Naive thymus-derived CD4-positive, alpha-beta T cell (primary cell): ENCODE measurements around the gene CCDC57. TPM values are rescaled to one million over a fixed set of nuclear protein-coding genes. Genes with fewer than 3 reads are reported as not detected.
"Not testable (repeated sequence)": the region's sequence is repeated elsewhere in the genome, so short reads cannot be mapped to it uniquely, and the experiment has no call there.

Experiments
- ATAC-seq: fragments of 150-1000 bp; cut with Tn5 transposase; 2 replicates; pipeline ENCODE4 v1.10.0; 2021; ENCODE audit warnings: mild to moderate bottlenecking, moderate library complexity
- CTCF ChIA-PET: fragments of 350-600 bp; sonication (Branson Sonifier 250); formaldehyde crosslinking; loops from one replicate; lab custom pipeline; 2021; ENCODE audit warnings: antibody characterized with exemption; lab: Charles Lee
- POLR2A ChIA-PET: fragments of 350-600 bp; sonication (Branson Sonifier 250); formaldehyde crosslinking; loops from one replicate; lab custom pipeline; 2021; ENCODE audit warnings: antibody characterized with exemption, inconsistent platforms; lab: Charles Lee
- DNase-seq, 9 donors: peaks; one replicate each; pipeline versions ENCODE4 v3.0.0 to v3.0.0-alpha.2; 2020 to 2022; ENCODE audit warnings: mixed read lengths in 1 of 9
- H3K27ac ChIP-seq: one replicate; pipeline ENCODE4 v1.7.0; 2013; ENCODE audit warnings: mild to moderate bottlenecking, low read depth, low read length, moderate library complexity
- H3K27me3 ChIP-seq, 2 donors: one replicate each; pipeline ENCODE4 v1.7.0; 2013; ENCODE audit warnings: low read length in 2 of 2, mild to moderate bottlenecking in 2 of 2, moderate library complexity in 2 of 2; ENCODE audit not compliant: control insufficient read depth in 2 of 2, insufficient read depth in 2 of 2
- H3K36me3 ChIP-seq, 3 experiments: 1 replicate in 2 of 3; 2 replicates in 1 of 3; pipeline ENCODE4 v1.7.0; 2013; ENCODE audit warnings: low read length in 3 of 3, mild to moderate bottlenecking in 3 of 3, moderate library complexity in 1 of 3; ENCODE audit not compliant: insufficient read depth in 3 of 3, control insufficient read depth in 2 of 3
- H3K4me1 ChIP-seq, 2 donors: one replicate each; pipeline ENCODE4 v1.7.0; 2013; ENCODE audit warnings: low read length in 2 of 2, mild to moderate bottlenecking in 2 of 2, moderate library complexity in 1 of 2; ENCODE audit not compliant: control insufficient read depth in 2 of 2, insufficient read depth in 2 of 2
- H3K4me3 ChIP-seq: 2 replicates; pipeline ENCODE4 v1.7.0; 2013; ENCODE audit warnings: mild to moderate bottlenecking, low read length
- H3K9me3 ChIP-seq, 3 experiments: 1 replicate in 2 of 3; 2 replicates in 1 of 3; pipeline ENCODE4 v1.7.0; 2013; ENCODE audit warnings: low read length in 3 of 3; ENCODE audit not compliant: control insufficient read depth in 2 of 3
- H3K27ac Mint-ChIP-seq, 9 donors: one replicate each; pipeline ENCODE4 v1.8.0; 2020 to 2022; ENCODE audit warnings: mixed read lengths in 9 of 9, mild to moderate bottlenecking in 8 of 9, moderate library complexity in 5 of 9, inconsistent platforms in 2 of 9
- H3K27me3 Mint-ChIP-seq, 5 donors: one replicate each; pipeline ENCODE4 v1.8.0; 2021 to 2022; ENCODE audit warnings: mixed read lengths in 5 of 5, mild to moderate bottlenecking in 1 of 5
- H3K36me3 Mint-ChIP-seq, 5 donors: one replicate each; pipeline ENCODE4 v1.8.0; 2020 to 2022; ENCODE audit warnings: mixed read lengths in 5 of 5, mild to moderate bottlenecking in 3 of 5, inconsistent platforms in 1 of 5
- H3K4me1 Mint-ChIP-seq, 7 donors: one replicate each; pipeline ENCODE4 v1.8.0; 2020 to 2022; ENCODE audit warnings: mixed read lengths in 7 of 7, mild to moderate bottlenecking in 3 of 7, inconsistent platforms in 1 of 7
- H3K4me3 Mint-ChIP-seq, 10 donors: one replicate each; pipeline ENCODE4 v1.8.0; 2020 to 2022; ENCODE audit warnings: mild to moderate bottlenecking in 10 of 10, mixed read lengths in 10 of 10, moderate library complexity in 6 of 10, inconsistent platforms in 2 of 10
- H3K9me3 Mint-ChIP-seq, 11 donors: one replicate each; pipeline ENCODE4 v1.8.0; 2020 to 2022; ENCODE audit warnings: mixed read lengths in 11 of 11, mild to moderate bottlenecking in 4 of 11, inconsistent platforms in 1 of 11, moderate library complexity in 1 of 11
- intact Hi-C, 2 donors: fragments of 100-400 bp; cut with micrococcal nuclease; formaldehyde crosslinking; loops; one replicate each; pipeline ENCODE4 v1.15.1; 2023
- polyA plus RNA-seq, 2 donors: library from polyadenylated mRNA; unstranded; fragments of 300-500 nt; fragmentation: Illumina TruSeq; gene quantifications; one replicate each; pipeline ENCODE4 v1.2.3, GENCODE V29; 2021
- total RNA-seq, 6 experiments: library from RNA in 5 of 6; stranded (reverse) in 5 of 6; gene quantifications; 1 replicate in 5 of 6; 2 replicates in 1 of 6; pipeline ENCODE4 v1.2.3 and lab custom pipeline; 2021 to 2026

The CCDC57 gene
- total and polyA plus RNA-seq, 7 experiments from 2014 or later = 32.1 to 127 (median 92.1) TPM

DNA sequence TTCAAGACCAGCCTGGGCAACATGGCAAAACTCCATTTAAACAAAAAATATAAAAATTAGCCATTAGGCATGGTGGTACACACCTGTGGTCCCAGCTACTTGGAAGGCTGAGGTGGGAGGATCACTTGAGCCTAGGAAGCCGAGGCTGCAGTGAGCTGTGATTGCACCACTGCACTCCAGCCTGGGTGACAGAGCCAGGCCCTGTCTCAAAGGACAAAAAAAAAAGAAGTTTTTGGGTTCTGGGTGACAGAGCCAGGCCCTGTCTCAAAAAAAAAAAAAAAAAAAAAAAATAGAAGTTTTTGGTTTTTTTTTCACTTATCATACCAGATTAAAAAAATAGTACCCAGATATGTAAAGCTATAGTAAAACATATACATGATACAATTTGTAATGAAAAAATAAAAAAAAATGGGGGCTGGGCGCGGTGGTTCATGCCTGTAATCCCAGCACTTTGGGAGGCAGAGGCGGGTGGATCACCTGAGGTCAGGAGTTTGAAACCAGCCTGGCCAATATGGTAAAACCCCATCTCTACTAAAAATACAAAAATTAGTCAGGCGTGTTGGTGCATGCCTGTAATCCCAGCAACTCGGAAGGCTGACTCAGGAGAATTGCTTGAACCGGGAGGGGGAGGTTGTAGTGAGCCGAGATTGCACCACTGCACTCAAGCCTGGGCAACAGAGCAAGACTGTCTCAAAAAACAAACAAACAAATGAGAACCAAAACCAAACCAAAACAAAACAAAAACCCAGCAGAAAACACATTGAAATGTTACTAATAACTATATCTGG, 79.3 kb downstream of the CCDC57 start:
- H3K36me3 ChIP-seq, H3K9me3 ChIP-seq, H3K36me3 Mint-ChIP-seq, H3K27ac ChIP-seq, H3K4me3 ChIP-seq, H3K4me3 Mint-ChIP-seq, H3K27me3 ChIP-seq, H3K9me3 Mint-ChIP-seq, ATAC-seq, intact Hi-C loops, H3K27me3 Mint-ChIP-seq, DNase-seq: not testable (repeated sequence)
- CTCF ChIA-PET = interaction anchor here (1.3 kb wide), 1 partner anchor 22 kb away, joined by 3 read pairs; no protein-coding TSS in a partner anchor
- peaks cover 4 to 16% of the 10 kb centered on the region in 2 donors for H3K4me1 ChIP-seq
- H3K4me1 Mint-ChIP-seq = peaks cover 5 to 26% (median 19%) of the 10 kb centered on the region in 7 donors
- POLR2A ChIA-PET = interaction anchor here (0.7 kb wide), 1 partner anchor 563 kb away, joined by 7 read pairs; no protein-coding TSS in a partner anchor
- H3K27ac Mint-ChIP-seq = peak overlapping the region in 2 of 9 donors; percentile 17 to 63

GRCh38 chr17:82129095-82129494, 83.5 kb downstream of the CCDC57 start:
- peak overlapping the region in 8 of 9 donors; percentile 93 to 100 (median 98) for H3K27ac Mint-ChIP-seq
- H3K9me3 ChIP-seq = no peaks in the 10 kb centered on the region
- intact Hi-C loops = loop anchor here in 1 of 2 donors (10.0 kb wide), 1 partner anchor 86 kb away; the partner anchor contains the start of gene CCDC57
- no peaks in the 10 kb centered on the region for H3K36me3 ChIP-seq
- peaks cover 0 to 8% (median 3%) of the 10 kb centered on the region in 5 donors for H3K36me3 Mint-ChIP-seq
- peak overlapping the region in 3 of 10 donors; percentile 31 to 78 (median 78) for H3K4me3 Mint-ChIP-seq
- ATAC-seq = no peak
- H3K4me1 Mint-ChIP-seq = peaks cover 18 to 64% (median 45%) of the 10 kb centered on the region in 7 donors
- no peak overlapping the region for H3K4me3 ChIP-seq
- CTCF ChIA-PET = no interaction called here
- no peaks in the 10 kb centered on the region for H3K27me3 ChIP-seq
- POLR2A ChIA-PET = no interaction called here
- no peaks in the 10 kb centered on the region for H3K27me3 Mint-ChIP-seq
- peaks cover 0 to 4% (median 0%) of the 10 kb centered on the region in 11 donors for H3K9me3 Mint-ChIP-seq
- peak overlapping the region; percentile 97 for H3K27ac ChIP-seq
- no peak for DNase-seq
- peaks cover 36 to 54% of the 10 kb centered on the region in 2 donors for H3K4me1 ChIP-seq

GRCh38 chr17:82128287-82128686, 84.4 kb downstream of the CCDC57 start:
- intact Hi-C loops = loop anchor here in 1 of 2 donors (10.0 kb wide), 1 partner anchor 87 kb away; the partner anchor contains the start of gene CCDC57
- Mint-ChIP-seq H3K4me3 (peak overlapping the region in 8 of 10 donors; percentile 8 to 87 (median 80)), H3K27ac (peak overlapping the region in 8 of 9 donors; percentile 93 to 100 (median 98)), H3K27me3 (no peaks in the 10 kb centered on the region), H3K36me3 (peaks cover 0 to 12% (median 3%) of the 10 kb centered on the region in 5 donors), H3K4me1 (peaks cover 25 to 72% (median 53%) of the 10 kb centered on the region in 7 donors), H3K9me3 (peaks cover 0 to 5% (median 0%) of the 10 kb centered on the region in 11 donors)
- Histone ChIP-seq H3K4me3 (no peak overlapping the region), H3K27me3 (no peaks in the 10 kb centered on the region), H3K4me1 (peaks cover 36 to 62% of the 10 kb centered on the region in 2 donors), H3K9me3 (no peaks in the 10 kb centered on the region), H3K36me3 (no peaks in the 10 kb centered on the region), H3K27ac (peak overlapping the region; percentile 97)
- POLR2A ChIA-PET = interaction anchor here (0.6 to 3.2 kb wide), 6 partner anchors 8 to 446 kb away, joined by 3 to 28 read pairs (median 6); partner anchors contain the start of genes DUS1L and FASN
- DNase-seq = peak in 1 of 9 donors; percentile 44
- ATAC-seq = no peak
- CTCF ChIA-PET = interaction anchor here (1.5 to 2.3 kb wide), 4 partner anchors 22 to 30 kb away, joined by 4 to 12 read pairs (median 10); partner anchors contain the start of gene FASN

DNA sequence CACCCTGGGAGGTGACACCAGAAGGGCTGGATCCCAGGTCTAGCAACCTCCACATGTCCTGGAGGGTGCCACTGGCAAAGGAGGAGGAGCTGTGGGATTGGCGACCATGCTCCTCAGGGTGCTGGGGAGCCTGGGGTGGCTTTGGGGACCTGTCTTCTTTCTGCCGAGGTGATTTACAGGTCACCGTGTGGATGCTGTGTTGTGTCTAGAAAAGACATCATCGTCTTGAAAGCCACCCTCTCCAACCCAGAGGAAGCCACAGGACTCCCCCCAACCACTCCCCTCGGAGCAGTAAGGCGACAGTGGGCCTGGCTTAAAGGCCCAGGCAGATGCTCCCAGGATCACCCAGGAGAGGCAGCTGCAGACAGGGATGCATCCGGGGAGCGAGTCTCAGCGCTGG, 84.9 kb downstream of the CCDC57 start:
- no peaks in the 10 kb centered on the region for H3K27me3 Mint-ChIP-seq
- H3K4me3 Mint-ChIP-seq = peak overlapping the region; percentile 71 to 87 (median 84)
- H3K27ac ChIP-seq = peak overlapping the region; percentile 97
- POLR2A ChIA-PET = interaction anchor here (0.6 to 3.2 kb wide), 12 partner anchors 9 to 445 kb away, joined by 3 to 28 read pairs (median 6); partner anchors contain the start of genes DCXR, DUS1L, FASN and FOXK2
- H3K4me3 ChIP-seq = peak overlapping the region; percentile 23
- peaks cover 0 to 6% (median 0%) of the 10 kb centered on the region in 11 donors for H3K9me3 Mint-ChIP-seq
- peak in 7 of 9 donors; percentile 71 to 78 (median 75) for DNase-seq
- CTCF ChIA-PET = interaction anchor here (1.0 to 2.3 kb wide), 5 partner anchors 16 to 29 kb away, joined by 3 to 12 read pairs (median 8); partner anchors contain the start of gene FASN
- no peaks in the 10 kb centered on the region for H3K9me3 ChIP-seq
- ATAC-seq = peak; percentile 17
- peaks cover 29 to 77% (median 59%) of the 10 kb centered on the region in 7 donors for H3K4me1 Mint-ChIP-seq
- peak overlapping the region; percentile 93 to 100 (median 98) for H3K27ac Mint-ChIP-seq
- H3K36me3 ChIP-seq = no peaks in the 10 kb centered on the region
- peaks cover 36 to 68% of the 10 kb centered on the region in 2 donors for H3K4me1 ChIP-seq
- peaks cover 0 to 13% (median 3%) of the 10 kb centered on the region in 5 donors for H3K36me3 Mint-ChIP-seq
- intact Hi-C loops = loop anchor here (1.0 to 10.0 kb wide), 6 partner anchors 21 to 193 kb away; partner anchors contain the start of gene CCDC57 (in 1 of the 2)
- H3K27me3 ChIP-seq = no peaks in the 10 kb centered on the region

DNA sequence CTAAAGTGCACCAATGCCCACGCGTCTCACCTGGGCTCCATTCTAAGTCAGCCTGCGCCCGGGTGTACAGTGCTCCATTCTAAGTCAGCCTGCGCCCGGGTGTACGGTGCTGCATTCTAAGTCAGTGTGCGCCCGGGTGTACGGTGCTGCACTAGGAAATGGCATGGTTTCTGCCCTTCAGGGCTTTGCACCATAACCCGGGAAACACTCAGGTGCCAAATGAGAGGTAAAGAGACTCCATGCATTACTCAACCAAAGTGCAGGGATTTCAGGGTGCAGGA, 85.4 kb downstream of the CCDC57 start:
- DNase-seq (no peak), ATAC-seq (no peak)
- Histone ChIP-seq H3K4me1 (peaks cover 36 to 72% of the 10 kb centered on the region in 2 donors), H3K9me3 (no peaks in the 10 kb centered on the region), H3K27me3 (no peaks in the 10 kb centered on the region), H3K36me3 (no peaks in the 10 kb centered on the region), H3K27ac (peak overlapping the region; percentile 97), H3K4me3 (peak overlapping the region; percentile 23)
- Mint-ChIP-seq H3K27ac (peak overlapping the region; percentile 93 to 100 (median 98)), H3K36me3 (peaks cover 0 to 13% (median 3%) of the 10 kb centered on the region in 5 donors), H3K9me3 (peaks cover 0 to 6% (median 0%) of the 10 kb centered on the region in 11 donors), H3K4me1 (peaks cover 30 to 81% (median 63%) of the 10 kb centered on the region in 7 donors), H3K4me3 (peak overlapping the region; percentile 71 to 87 (median 84)), H3K27me3 (no peaks in the 10 kb centered on the region)
- ChIA-PET CTCF (interaction anchor here (0.5 to 2.3 kb wide), 11 partner anchors 8 to 97 kb away, joined by 3 to 12 read pairs (median 4); partner anchors contain the start of genes DCXR and FASN), POLR2A (interaction anchor here (0.6 to 4.2 kb wide), 25 partner anchors 9 to 1112 kb away, joined by 3 to 45 read pairs (median 5); partner anchors contain the start of genes CD7, DCXR, DUS1L and FASN)
- intact Hi-C loops = loop anchor here (1.0 to 10.0 kb wide), 6 partner anchors 20 to 194 kb away; partner anchors contain the start of gene CCDC57 (in 1 of the 2)
